Measurements from ENCODE around the gene CEP170B. TPM values are rescaled to one million over a fixed set of nuclear protein-coding genes. Genes with fewer than 3 reads are reported as not detected.

CEP170B gene
- total and polyA plus RNA-seq, 2 donors (not counting 1 experiment from before 2014, with no cell fraction given), result 4.0 to 13.9 TPM

- no peak overlapping the region for H2AFZ ChIP-seq (ENCODE audit: low read length)
- no peak for TF ChIP-seq EZH2 (IDR thresholded peaks at IDR 0.05; ENCODE audit: low read length, missing control alignments)
- no peak for TF ChIP-seq CTCF (conservative IDR thresholded peaks at IDR 0.05 in 1 of 2, IDR thresholded peaks at IDR 0.05 in 1 of 2; ENCODE audit: low read depth in 1 of 2, low read length in 2 of 2)
- no peak overlapping the region for H3K4me3 ChIP-seq (replicated peaks in 1 of 4; ENCODE audit: control extremely low read depth in 1 of 4, insufficient read depth in 1 of 4, low read depth in 3 of 4, low read length in 4 of 4)
- H3K9ac ChIP-seq (ENCODE audit: insufficient read depth, low read length), result no peak overlapping the region
- H3K27me3 ChIP-seq (ENCODE audit: control insufficient read depth, insufficient read depth, low read length), result peaks cover 5% of the 10 kb centered on the region
- DNase-seq (ENCODE audit: low read depth in 2 of 2), result no peak
- no peak overlapping the region for H3K4me2 ChIP-seq (ENCODE audit: extremely low read depth, insufficient read depth, low read length)
- H3K27ac ChIP-seq (ENCODE audit: insufficient read depth, low read length), result no peak overlapping the region
- no peaks in the 10 kb centered on the region for H3K4me1 ChIP-seq (ENCODE audit: control insufficient read depth, extremely low read depth, insufficient read depth, low read length)
- no peaks in the 10 kb centered on the region for H3K9me3 ChIP-seq (ENCODE audit: control insufficient read depth, insufficient read depth, low read depth, low read length)
- no peaks in the 10 kb centered on the region for H3K36me3 ChIP-seq (ENCODE audit: control insufficient read depth, insufficient read depth, low read length)
- no peaks in the 10 kb centered on the region for H3K79me2 ChIP-seq (ENCODE audit: control insufficient read depth, insufficient read depth, low read length)
- no peaks in the 10 kb centered on the region for H4K20me1 ChIP-seq (ENCODE audit: control insufficient read depth, extremely low read depth, insufficient read depth, low read length)
Observed at GRCh38 chr14:104919993-104920315, 54.9 kb downstream of the CEP170B start.

GRCh38 chr14:104923640-104924420, 58.8 kb downstream of the CEP170B start:
- H3K4me2 ChIP-seq (ENCODE audit: extremely low read depth, insufficient read depth, low read length), result no peak overlapping the region
- H3K9me3 ChIP-seq (ENCODE audit: control insufficient read depth, insufficient read depth, low read depth, low read length), result no peaks in the 10 kb centered on the region
- H3K4me3 ChIP-seq (replicated peaks in 1 of 4; ENCODE audit: control extremely low read depth in 1 of 4, insufficient read depth in 1 of 4, low read depth in 3 of 4, low read length in 4 of 4), result no peak overlapping the region
- H3K79me2 ChIP-seq (ENCODE audit: control insufficient read depth, insufficient read depth, low read length), result no peaks in the 10 kb centered on the region
- peaks cover 5% of the 10 kb centered on the region for H3K27me3 ChIP-seq (ENCODE audit: control insufficient read depth, insufficient read depth, low read length)
- H3K27ac ChIP-seq (ENCODE audit: insufficient read depth, low read length), result no peak overlapping the region
- TF ChIP-seq CTCF (conservative IDR thresholded peaks at IDR 0.05 in 1 of 2, IDR thresholded peaks at IDR 0.05 in 1 of 2; ENCODE audit: low read depth in 1 of 2, low read length in 2 of 2) (no peak), EZH2 (IDR thresholded peaks at IDR 0.05; ENCODE audit: low read length, missing control alignments) (no peak)
- H3K4me1 ChIP-seq (ENCODE audit: control insufficient read depth, extremely low read depth, insufficient read depth, low read length), result no peaks in the 10 kb centered on the region
- no peak overlapping the region for H3K9ac ChIP-seq (ENCODE audit: insufficient read depth, low read length)
- no peak overlapping the region for H2AFZ ChIP-seq (ENCODE audit: low read length)
- no peaks in the 10 kb centered on the region for H3K36me3 ChIP-seq (ENCODE audit: control insufficient read depth, insufficient read depth, low read length)
- no peaks in the 10 kb centered on the region for H4K20me1 ChIP-seq (ENCODE audit: control insufficient read depth, extremely low read depth, insufficient read depth, low read length)
- DNase-seq (ENCODE audit: low read depth in 2 of 2), result no peak

- Histone ChIP-seq H3K4me1 (ENCODE audit: control insufficient read depth, extremely low read depth, insufficient read depth, low read length) (no peaks in the 10 kb centered on the region), H4K20me1 (ENCODE audit: control insufficient read depth, extremely low read depth, insufficient read depth, low read length) (no peaks in the 10 kb centered on the region), H2AFZ (ENCODE audit: low read length) (no peak within 1 kb of the TSS), H3K27me3 (ENCODE audit: control insufficient read depth, insufficient read depth, low read length) (peaks cover 1% of the 10 kb centered on the region), H3K36me3 (ENCODE audit: control insufficient read depth, insufficient read depth, low read length) (no peaks in the 10 kb centered on the region), H3K79me2 (ENCODE audit: control insufficient read depth, insufficient read depth, low read length) (no peaks in the 10 kb centered on the region), H3K4me2 (ENCODE audit: extremely low read depth, insufficient read depth, low read length) (no peak within 1 kb of the TSS), H3K9me3 (ENCODE audit: control insufficient read depth, insufficient read depth, low read depth, low read length) (no peaks in the 10 kb centered on the region), H3K4me3 (replicated peaks in 1 of 4; ENCODE audit: control extremely low read depth in 1 of 4, insufficient read depth in 1 of 4, low read depth in 3 of 4, low read length in 4 of 4) (no peak within 1 kb of the TSS), H3K27ac (ENCODE audit: insufficient read depth, low read length) (no peak within 1 kb of the TSS), H3K9ac (ENCODE audit: insufficient read depth, low read length) (no peak within 1 kb of the TSS)
- no peak for DNase-seq (ENCODE audit: low read depth in 2 of 2)
- TF ChIP-seq CTCF (conservative IDR thresholded peaks at IDR 0.05 in 1 of 2, IDR thresholded peaks at IDR 0.05 in 1 of 2; ENCODE audit: low read depth in 1 of 2, low read length in 2 of 2), result no peak
- no peak for TF ChIP-seq EZH2 (IDR thresholded peaks at IDR 0.05; ENCODE audit: low read length, missing control alignments)
Observed at GRCh38 chr14:104924421-104925213, 59.5 kb downstream of the CEP170B start, which contains the start of gene PLD4. Gene PLD4 (plus strand): TSS chr14:104924879. CDS start chr14:104927141, 2,262 bp downstream.

All from fibroblast of lung (primary cell).